ENCODE data around the gene PRKACA. TPM values are rescaled to one million over a fixed set of nuclear protein-coding genes. Genes with fewer than 3 reads are reported as not detected.

PRKACA gene
- total RNA-seq, 1 donor from 2014 or later: 22.2 TPM

- H3K27me3 Mint-ChIP-seq (ENCODE audit: insufficient read depth, low read depth): peaks cover 38% of the 10 kb centered on the region
- Histone ChIP-seq H3K27ac (no peak overlapping the region), H3K79me2 (ENCODE audit: low read depth) (no peaks in the 10 kb centered on the region), H3F3A (ENCODE audit: low read depth) (peaks cover 25% of the 10 kb centered on the region), H3K4me2 (no peak overlapping the region), H3K4me3 (no peak overlapping the region), H3K27me3 (peaks cover 35% of the 10 kb centered on the region), H2AFZ (replicated peaks) (no peak overlapping the region), H3K4me1 (no peaks in the 10 kb centered on the region), H3K36me3 (no peaks in the 10 kb centered on the region), H3K9ac (no peak overlapping the region), H4K20me1 (ENCODE audit: low read depth) (no peaks in the 10 kb centered on the region), H3K9me3 (ENCODE audit: low read depth) (no peaks in the 10 kb centered on the region)
- no peak overlapping the region for H3K27ac Mint-ChIP-seq
- DNase-seq (ENCODE audit: low spot score): peak; percentile 56
- TF ChIP-seq EZH2phosphoT487 (IDR thresholded peaks at IDR 0.05) (peak; percentile 19), EZH2 (IDR thresholded peaks at IDR 0.05) (peak; percentile 14), CTCF (IDR thresholded peaks at IDR 0.05) (peak; percentile 70)
- H3K4me3 Mint-ChIP-seq: peak overlapping the region; percentile 89
- H3K4me1 Mint-ChIP-seq: peaks cover 31% of the 10 kb centered on the region
- no peaks in the 10 kb centered on the region for H3K9me3 Mint-ChIP-seq
- H3K36me3 Mint-ChIP-seq: no peaks in the 10 kb centered on the region
Measured at GRCh38 chr19:14059093-14059480, 58.5 kb downstream of the PRKACA start.

GRCh38 chr19:14058182-14059092, 59.1 kb downstream of the PRKACA start:
- Histone ChIP-seq H3K27me3 (peaks cover 35% of the 10 kb centered on the region), H3K36me3 (no peaks in the 10 kb centered on the region), H3K4me1 (no peaks in the 10 kb centered on the region), H3F3A (ENCODE audit: low read depth) (peaks cover 25% of the 10 kb centered on the region), H4K20me1 (ENCODE audit: low read depth) (no peaks in the 10 kb centered on the region), H3K9me3 (ENCODE audit: low read depth) (no peaks in the 10 kb centered on the region), H2AFZ (replicated peaks) (peak overlapping the region; percentile 69), H3K9ac (no peak overlapping the region), H3K79me2 (ENCODE audit: low read depth) (no peaks in the 10 kb centered on the region), H3K4me3 (peak overlapping the region; percentile 48), H3K4me2 (peak overlapping the region; percentile 70), H3K27ac (no peak overlapping the region)
- Mint-ChIP-seq H3K9me3 (no peaks in the 10 kb centered on the region), H3K4me3 (peak overlapping the region; percentile 89), H3K27ac (no peak overlapping the region), H3K36me3 (no peaks in the 10 kb centered on the region), H3K27me3 (ENCODE audit: insufficient read depth, low read depth) (peaks cover 38% of the 10 kb centered on the region), H3K4me1 (peaks cover 31% of the 10 kb centered on the region)
- no peak for TF ChIP-seq CTCF (IDR thresholded peaks at IDR 0.05)
- peak; percentile 38 for TF ChIP-seq EZH2 (IDR thresholded peaks at IDR 0.05)
- DNase-seq (ENCODE audit: low spot score): no peak

GRCh38 chr19:14056741-14057356, 60.7 kb downstream of the PRKACA start:
- peaks cover 41% of the 10 kb centered on the region for H3K27me3 Mint-ChIP-seq (ENCODE audit: insufficient read depth, low read depth)
- H2AFZ ChIP-seq (replicated peaks): peak overlapping the region; percentile 76
- H3K4me3 ChIP-seq: peak overlapping the region; percentile 48
- DNase-seq (ENCODE audit: low spot score): no peak
- no peaks in the 10 kb centered on the region for H3K36me3 ChIP-seq
- no peaks in the 10 kb centered on the region for H3K79me2 ChIP-seq (ENCODE audit: low read depth)
- H3K4me3 Mint-ChIP-seq: peak overlapping the region; percentile 80
- H3K27me3 ChIP-seq: peaks cover 35% of the 10 kb centered on the region
- no peaks in the 10 kb centered on the region for H3K9me3 ChIP-seq (ENCODE audit: low read depth)
- no peak overlapping the region for H3K27ac ChIP-seq
- H4K20me1 ChIP-seq (ENCODE audit: low read depth): no peaks in the 10 kb centered on the region
- H3K4me2 ChIP-seq: peak overlapping the region; percentile 70
- TF ChIP-seq EZH2 (IDR thresholded peaks at IDR 0.05): peak; percentile 43
- TF ChIP-seq CTCF (IDR thresholded peaks at IDR 0.05): no peak
- no peak for TF ChIP-seq EZH2phosphoT487 (IDR thresholded peaks at IDR 0.05)
- peaks cover 31% of the 10 kb centered on the region for H3K4me1 Mint-ChIP-seq
- peaks cover 25% of the 10 kb centered on the region for H3F3A ChIP-seq (ENCODE audit: low read depth)
- no peaks in the 10 kb centered on the region for H3K36me3 Mint-ChIP-seq
- H3K9ac ChIP-seq: no peak overlapping the region
- no peaks in the 10 kb centered on the region for H3K4me1 ChIP-seq
- H3K9me3 Mint-ChIP-seq: no peaks in the 10 kb centered on the region
- H3K27ac Mint-ChIP-seq: no peak overlapping the region
